ENCODE data around the gene ULBP3. TPM values are rescaled to one million over a fixed set of nuclear protein-coding genes. Genes with fewer than 3 reads are reported as not detected.
"Not testable (repeated sequence)": the region's sequence is repeated elsewhere in the genome, so short reads cannot be mapped to it uniquely, and the experiment has no call there.

Gene ULBP3
- polyA plus RNA-seq, 1 of the 3 experiments (the other 2 are of a cell fraction) = 4.6 TPM

DNA sequence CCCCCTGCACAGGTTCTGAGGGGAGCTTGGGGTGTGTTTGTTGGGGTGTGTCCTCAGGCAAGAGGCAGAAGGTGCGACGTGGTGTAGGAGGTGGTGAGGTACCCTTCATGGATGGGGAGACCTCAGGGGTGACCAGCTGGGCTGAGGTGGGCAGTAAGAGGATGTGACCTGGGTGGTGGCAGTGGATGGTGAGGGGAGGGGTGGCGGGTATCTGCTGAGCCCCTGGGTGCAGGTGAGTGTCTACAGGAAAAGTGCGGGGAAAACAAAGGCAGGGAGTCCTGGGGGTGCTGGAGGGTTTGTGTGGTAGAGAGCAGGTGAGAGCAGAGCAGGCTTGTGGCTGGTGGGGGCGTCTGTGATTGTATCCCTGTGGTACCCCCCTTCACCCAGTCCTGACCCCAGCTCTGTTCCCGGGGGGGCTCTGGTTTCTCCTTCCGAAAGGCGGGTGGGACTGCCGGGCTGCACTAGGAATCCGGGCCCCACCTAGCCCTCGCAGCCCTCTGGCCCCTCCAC lies 44.2 kb downstream of the ULBP3 start:
- no peaks in the 10 kb centered on the region; a peak in 1 of 4 replicates for H3K4me1 ChIP-seq (ENCODE audit: control insufficient read depth in 1 of 2, insufficient read depth in 2 of 2, low read depth in 1 of 2, low read length in 1 of 2)
- H3K27me3 ChIP-seq (ENCODE audit: insufficient read depth) = peaks cover 38% of the 10 kb centered on the region
- no peaks in the 10 kb centered on the region for H3K36me3 ChIP-seq (replicated peaks in 1 of 2; ENCODE audit: control insufficient read depth in 1 of 2, insufficient read depth in 2 of 2, low read length in 1 of 2)
- WGBS (ENCODE audit: low lambda C conversion rate) = 9% methylated on average over 9 of the region's 11 CpGs
- H3K4me2 ChIP-seq = no peak overlapping the region
- H3K4me3 ChIP-seq (ENCODE audit: low read depth in 2 of 2, low read length in 1 of 2) = no peak overlapping the region
- no peaks in the 10 kb centered on the region for H3K79me2 ChIP-seq (ENCODE audit: insufficient read depth)
- ChIA-PET CTCF (no interaction called here), POLR2A (no interaction called here)
- no peaks in the 10 kb centered on the region for H3K9me2 ChIP-seq
- DNase-seq = no peak
- H4K20me1 ChIP-seq (ENCODE audit: insufficient read depth) = no peaks in the 10 kb centered on the region
- no peaks in the 10 kb centered on the region for H3F3A ChIP-seq (replicated peaks; ENCODE audit: insufficient read depth)
- no peak overlapping the region for H2AFZ ChIP-seq (ENCODE audit: low read depth)
- no peak overlapping the region for H3K9ac ChIP-seq
- H3K27ac ChIP-seq (ENCODE audit: low read depth in 2 of 2, low read length in 1 of 2) = no peak overlapping the region
- TF ChIP-seq EZH2phosphoT487 (IDR thresholded peaks at IDR 0.05; ENCODE audit: borderline replicate concordance, low read depth) (no peak), MEF2A (IDR thresholded peaks at IDR 0.05; ENCODE audit: borderline replicate concordance, low read depth) (no peak), NFIC (IDR thresholded peaks at IDR 0.05; ENCODE audit: borderline replicate concordance) (no peak), MXI1 (IDR thresholded peaks at IDR 0.05; ENCODE audit: low read depth, low read length) (no peak), GABPA (IDR thresholded peaks at IDR 0.05; ENCODE audit: low read depth) (no peak), NRF1 (IDR thresholded peaks at IDR 0.05; ENCODE audit: low read depth, low read length) (no peak), RFX5 (IDR thresholded peaks at IDR 0.05; ENCODE audit: low read length) (no peak), SMC3 (IDR thresholded peaks at IDR 0.05; ENCODE audit: low read depth, low read length) (no peak), RCOR1 (IDR thresholded peaks at IDR 0.05; ENCODE audit: low read length) (no peak), GATA2 (CRISPR knock-in tag; IDR thresholded peaks at IDR 0.05) (no peak), SIN3A (IDR thresholded peaks at IDR 0.05; ENCODE audit: borderline replicate concordance, low read depth, low read length) (no peak), JUND (IDR thresholded peaks at IDR 0.05) (no peak), FOXM1 (IDR thresholded peaks at IDR 0.05; ENCODE audit: low read depth) (no peak), POLR2AphosphoS5 (IDR thresholded peaks at IDR 0.05; ENCODE audit: low read depth, low read length) (no peak), YY1 (IDR thresholded peaks at IDR 0.05; ENCODE audit: low read depth) (no peak)
- TF ChIP-seq, protein P1, sequence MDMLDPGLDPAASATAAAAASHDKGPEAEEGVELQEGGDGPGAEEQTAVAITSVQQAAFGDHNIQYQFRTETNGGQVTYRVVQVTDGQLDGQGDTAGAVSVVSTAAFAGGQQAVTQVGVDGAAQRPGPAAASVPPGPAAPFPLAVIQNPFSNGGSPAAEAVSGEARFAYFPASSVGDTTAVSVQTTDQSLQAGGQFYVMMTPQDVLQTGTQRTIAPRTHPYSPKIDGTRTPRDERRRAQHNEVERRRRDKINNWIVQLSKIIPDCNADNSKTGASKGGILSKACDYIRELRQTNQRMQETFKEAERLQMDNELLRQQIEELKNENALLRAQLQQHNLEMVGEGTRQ (IDR thresholded peaks at IDR 0.05; ENCODE audit: borderline replicate concordance, low read depth, low read length) = no peak
- TF ChIP-seq, protein P2, sequence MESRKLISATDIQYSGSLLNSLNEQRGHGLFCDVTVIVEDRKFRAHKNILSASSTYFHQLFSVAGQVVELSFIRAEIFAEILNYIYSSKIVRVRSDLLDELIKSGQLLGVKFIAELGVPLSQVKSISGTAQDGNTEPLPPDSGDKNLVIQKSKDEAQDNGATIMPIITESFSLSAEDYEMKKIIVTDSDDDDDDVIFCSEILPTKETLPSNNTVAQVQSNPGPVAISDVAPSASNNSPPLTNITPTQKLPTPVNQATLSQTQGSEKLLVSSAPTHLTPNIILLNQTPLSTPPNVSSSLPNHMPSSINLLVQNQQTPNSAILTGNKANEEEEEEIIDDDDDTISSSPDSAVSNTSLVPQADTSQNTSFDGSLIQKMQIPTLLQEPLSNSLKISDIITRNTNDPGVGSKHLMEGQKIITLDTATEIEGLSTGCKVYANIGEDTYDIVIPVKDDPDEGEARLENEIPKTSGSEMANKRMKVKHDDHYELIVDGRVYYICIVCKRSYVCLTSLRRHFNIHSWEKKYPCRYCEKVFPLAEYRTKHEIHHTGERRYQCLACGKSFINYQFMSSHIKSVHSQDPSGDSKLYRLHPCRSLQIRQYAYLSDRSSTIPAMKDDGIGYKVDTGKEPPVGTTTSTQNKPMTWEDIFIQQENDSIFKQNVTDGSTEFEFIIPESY (IDR thresholded peaks at IDR 0.05; ENCODE audit: borderline replicate concordance, low read depth) = no peak
- TF ChIP-seq, protein P3, sequence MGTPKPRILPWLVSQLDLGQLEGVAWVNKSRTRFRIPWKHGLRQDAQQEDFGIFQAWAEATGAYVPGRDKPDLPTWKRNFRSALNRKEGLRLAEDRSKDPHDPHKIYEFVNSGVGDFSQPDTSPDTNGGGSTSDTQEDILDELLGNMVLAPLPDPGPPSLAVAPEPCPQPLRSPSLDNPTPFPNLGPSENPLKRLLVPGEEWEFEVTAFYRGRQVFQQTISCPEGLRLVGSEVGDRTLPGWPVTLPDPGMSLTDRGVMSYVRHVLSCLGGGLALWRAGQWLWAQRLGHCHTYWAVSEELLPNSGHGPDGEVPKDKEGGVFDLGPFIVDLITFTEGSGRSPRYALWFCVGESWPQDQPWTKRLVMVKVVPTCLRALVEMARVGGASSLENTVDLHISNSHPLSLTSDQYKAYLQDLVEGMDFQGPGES (IDR thresholded peaks at IDR 0.05; ENCODE audit: low read depth, low read length) = no peak
- TF ChIP-seq, protein P4, sequence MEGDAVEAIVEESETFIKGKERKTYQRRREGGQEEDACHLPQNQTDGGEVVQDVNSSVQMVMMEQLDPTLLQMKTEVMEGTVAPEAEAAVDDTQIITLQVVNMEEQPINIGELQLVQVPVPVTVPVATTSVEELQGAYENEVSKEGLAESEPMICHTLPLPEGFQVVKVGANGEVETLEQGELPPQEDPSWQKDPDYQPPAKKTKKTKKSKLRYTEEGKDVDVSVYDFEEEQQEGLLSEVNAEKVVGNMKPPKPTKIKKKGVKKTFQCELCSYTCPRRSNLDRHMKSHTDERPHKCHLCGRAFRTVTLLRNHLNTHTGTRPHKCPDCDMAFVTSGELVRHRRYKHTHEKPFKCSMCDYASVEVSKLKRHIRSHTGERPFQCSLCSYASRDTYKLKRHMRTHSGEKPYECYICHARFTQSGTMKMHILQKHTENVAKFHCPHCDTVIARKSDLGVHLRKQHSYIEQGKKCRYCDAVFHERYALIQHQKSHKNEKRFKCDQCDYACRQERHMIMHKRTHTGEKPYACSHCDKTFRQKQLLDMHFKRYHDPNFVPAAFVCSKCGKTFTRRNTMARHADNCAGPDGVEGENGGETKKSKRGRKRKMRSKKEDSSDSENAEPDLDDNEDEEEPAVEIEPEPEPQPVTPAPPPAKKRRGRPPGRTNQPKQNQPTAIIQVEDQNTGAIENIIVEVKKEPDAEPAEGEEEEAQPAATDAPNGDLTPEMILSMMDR (IDR thresholded peaks at IDR 0.05) = no peak
- H3K9me3 ChIP-seq = no peaks in the 10 kb centered on the region

DNA sequence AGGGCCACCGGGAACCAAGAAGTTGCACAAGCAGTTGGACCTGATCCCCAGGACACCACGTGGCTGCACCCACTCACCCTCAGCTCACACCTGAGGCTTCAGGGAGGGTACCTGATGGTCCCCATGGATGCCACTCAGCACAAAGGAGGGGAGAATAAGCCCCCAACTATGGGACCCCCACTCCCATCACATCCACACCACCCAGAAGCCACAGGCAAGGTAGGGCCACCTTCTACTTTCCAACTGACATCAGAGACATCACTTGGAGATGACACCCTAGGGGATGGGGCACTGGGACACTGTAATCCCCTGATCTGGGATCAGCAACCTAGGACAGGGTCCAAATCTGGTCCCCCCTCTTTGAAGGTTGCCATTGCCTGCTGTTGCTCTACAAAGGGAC lies 44.9 kb downstream of the ULBP3 start:
- H3K27ac ChIP-seq (ENCODE audit: low read depth in 2 of 2, low read length in 1 of 2); H2AFZ ChIP-seq (ENCODE audit: low read depth); DNase-seq; H3K9me3 ChIP-seq; CTCF ChIA-PET; H3K9me2 ChIP-seq; H3K9ac ChIP-seq; POLR2A ChIA-PET; H3K4me2 ChIP-seq; H3K4me1 ChIP-seq (ENCODE audit: control insufficient read depth in 1 of 2, insufficient read depth in 2 of 2, low read depth in 1 of 2, low read length in 1 of 2); H3K79me2 ChIP-seq (ENCODE audit: insufficient read depth); H3K4me3 ChIP-seq (ENCODE audit: low read depth in 2 of 2, low read length in 1 of 2); H3F3A ChIP-seq (replicated peaks; ENCODE audit: insufficient read depth); H3K36me3 ChIP-seq (replicated peaks in 1 of 2; ENCODE audit: control insufficient read depth in 1 of 2, insufficient read depth in 2 of 2, low read length in 1 of 2); H4K20me1 ChIP-seq (ENCODE audit: insufficient read depth): not testable (repeated sequence)
- H3K27me3 ChIP-seq (ENCODE audit: insufficient read depth) = peaks cover 40% of the 10 kb centered on the region
- 8% methylated on average over 2 of the region's 2 CpGs for WGBS (ENCODE audit: low lambda C conversion rate)

DNA sequence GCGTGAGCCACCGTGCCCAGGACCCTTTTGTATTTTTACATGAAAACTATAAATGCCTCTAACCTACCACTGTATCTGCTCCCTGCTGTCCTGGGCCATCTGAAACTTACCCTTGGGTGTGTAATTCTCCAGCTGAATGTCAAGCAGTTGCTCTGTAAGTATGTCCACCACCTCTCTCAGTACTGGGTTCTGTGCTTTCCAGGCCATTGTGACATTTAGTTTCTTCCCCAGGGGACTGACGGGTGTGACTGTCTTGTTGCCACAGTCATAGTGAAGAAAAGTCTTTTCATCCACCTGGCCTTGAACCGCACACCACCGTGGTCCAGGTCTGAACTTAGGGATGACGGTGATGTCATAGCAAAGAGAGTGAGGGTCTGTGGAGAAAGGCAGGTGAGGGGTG lies 47.1 kb downstream of the ULBP3 start:
- not testable (repeated sequence) for H3K36me3 ChIP-seq (replicated peaks in 1 of 2; ENCODE audit: control insufficient read depth in 1 of 2, insufficient read depth in 2 of 2, low read length in 1 of 2); H3K9me2 ChIP-seq

More for the DNA sequence above, 47.1 kb downstream of the ULBP3 start:
- H3K9me3 ChIP-seq; H3K9ac ChIP-seq; H3K4me3 ChIP-seq (ENCODE audit: low read depth in 2 of 2, low read length in 1 of 2); CTCF ChIA-PET; POLR2A ChIA-PET; H3K79me2 ChIP-seq (ENCODE audit: insufficient read depth); H4K20me1 ChIP-seq (ENCODE audit: insufficient read depth); H3K4me2 ChIP-seq; H3K4me1 ChIP-seq (ENCODE audit: control insufficient read depth in 1 of 2, insufficient read depth in 2 of 2, low read depth in 1 of 2, low read length in 1 of 2); H3K27ac ChIP-seq (ENCODE audit: low read depth in 2 of 2, low read length in 1 of 2); H2AFZ ChIP-seq (ENCODE audit: low read depth); DNase-seq; H3F3A ChIP-seq (replicated peaks; ENCODE audit: insufficient read depth): not testable (repeated sequence)
- no CpG with 5 or more reads among the region's 6 CpGs for WGBS (ENCODE audit: low lambda C conversion rate)
- peaks cover 28% of the 10 kb centered on the region for H3K27me3 ChIP-seq (ENCODE audit: insufficient read depth)
